GM23338 (cell line): Measurements from ENCODE around the gene FHIT. TPM values are rescaled to one million over a fixed set of nuclear protein-coding genes. Genes with fewer than 3 reads are reported as not detected.

Experiments used
- ATAC-seq: fragments of 200-7000 bp; cut with Tn5 transposase; 3 replicates; pipeline ENCODE4 v1.9.1; 2020
- DNase-seq: peaks from one replicate; pipeline ENCODE4 v3.0.0-alpha.2; 2015; ENCODE audit warnings: low spot score
- H2AFZ ChIP-seq: fragments of 200-600 bp; sonication (generic); 2 replicates; pipeline ENCODE4 v1.8.0; 2016; ENCODE audit warnings: antibody characterized with exemption, mild to moderate bottlenecking, moderate library complexity
- H3F3A ChIP-seq: fragments of 200-600 bp; sonication (generic); replicated peaks from 2 replicates; pipeline ENCODE4 v1.8.0; 2017; ENCODE audit warnings: antibody characterized with exemption, mixed run types, low read depth
- H3K27ac ChIP-seq: fragments of 200-600 bp; sonication (generic); 2 replicates; pipeline ENCODE4 v1.6.1; 2016; ENCODE audit warnings: low read depth
- H3K27me3 ChIP-seq: fragments of 200-600 bp; sonication (generic); 2 replicates; pipeline ENCODE4 v1.8.0; 2016; ENCODE audit warnings: mild to moderate bottlenecking, mixed run types, moderate library complexity; ENCODE audit not compliant: insufficient read depth
- H3K36me3 ChIP-seq: fragments of 200-600 bp; sonication (generic); 2 replicates; pipeline ENCODE4 v1.8.0; 2016; ENCODE audit warnings: mild to moderate bottlenecking; ENCODE audit not compliant: insufficient read depth
- H3K4me1 ChIP-seq: fragments of 200-600 bp; sonication (generic); 2 replicates; pipeline ENCODE4 v1.8.0; 2016; ENCODE audit warnings: mild to moderate bottlenecking, moderate library complexity; ENCODE audit not compliant: insufficient read depth
- H3K4me2 ChIP-seq: fragments of 200-600 bp; sonication (generic); 2 replicates; pipeline ENCODE4 v1.7.1; 2017; ENCODE audit warnings: mixed run types
- H3K4me3 ChIP-seq: fragments of 200-600 bp; sonication (generic); 2 replicates; pipeline ENCODE4 v1.6.1; 2016; ENCODE audit warnings: mixed run types
- H3K79me2 ChIP-seq: fragments of 200-600 bp; sonication (generic); replicated peaks from 2 replicates; pipeline ENCODE4 v1.8.0; 2017; ENCODE audit warnings: mild to moderate bottlenecking; ENCODE audit not compliant: insufficient read depth
- H3K9me2 ChIP-seq: fragments of 200-600 bp; sonication (generic); 2 replicates; pipeline ENCODE4 v1.8.0; 2017; ENCODE audit not compliant: insufficient read depth
- H4K20me1 ChIP-seq: fragments of 200-600 bp; sonication (generic); replicated peaks from 2 replicates; pipeline ENCODE4 v1.8.0; 2017; ENCODE audit warnings: mild to moderate bottlenecking; ENCODE audit not compliant: insufficient read depth
- H3K27ac Mint-ChIP-seq: 2 replicates; pipeline ENCODE4 v1.8.0; 2020; ENCODE audit warnings: inconsistent platforms, mild to moderate bottlenecking, moderate library complexity, mixed read lengths
- H3K27me3 Mint-ChIP-seq: 3 replicates; pipeline ENCODE4 v1.8.0; 2022; ENCODE audit warnings: low read depth, mild to moderate bottlenecking, moderate library complexity, mixed read lengths, inconsistent platforms; ENCODE audit not compliant: insufficient read depth, poor library complexity
- H3K36me3 Mint-ChIP-seq: 3 replicates; pipeline ENCODE4 v1.8.0; 2021; ENCODE audit warnings: low read depth, mild to moderate bottlenecking, inconsistent platforms, moderate library complexity, mixed read lengths
- H3K4me1 Mint-ChIP-seq: 3 replicates; pipeline ENCODE4 v1.8.0; 2020; ENCODE audit warnings: mild to moderate bottlenecking, inconsistent platforms, mixed read lengths
- H3K4me3 Mint-ChIP-seq: 3 replicates; pipeline ENCODE4 v1.8.0; 2021; ENCODE audit warnings: moderate library complexity, mild to moderate bottlenecking, inconsistent platforms, mixed read lengths
- H3K9me3 Mint-ChIP-seq: 3 replicates; pipeline ENCODE4 v1.8.0; 2020; ENCODE audit warnings: moderate library complexity, mild to moderate bottlenecking, inconsistent platforms, mixed read lengths
- CREB1 ChIP-seq: fragments of 250-450 bp; sonication (Bioruptor Pico); IDR thresholded peaks from 2 replicates; pipeline ENCODE4 v1.5.0; 2020; ENCODE audit warnings: low read depth, mild to moderate bottlenecking, moderate library complexity
- CTCF ChIP-seq, 2 experiments: fragments of 200-600 bp in 1 of 2; sonication (generic) in 1 of 2; conservative IDR thresholded peaks; 2 replicates each; pipeline versions ENCODE4 v1.5.1 to v1.6.1; 2016 to 2017; ENCODE audit warnings: antibody characterized with exemption in 2 of 2, low read depth in 2 of 2, mild to moderate bottlenecking in 2 of 2, moderate library complexity in 1 of 2
- EZH2 ChIP-seq: fragments of 200-600 bp; sonication (generic); IDR thresholded peaks from one replicate; pipeline ENCODE4 v1.8.0; 2017; ENCODE audit warnings: antibody characterized with exemption, mild to moderate bottlenecking, low read depth; ENCODE audit not compliant: unreplicated experiment
- EZH2phosphoT487 ChIP-seq: fragments of 200-600 bp; sonication (generic); IDR thresholded peaks from one replicate; pipeline ENCODE4 v1.8.1; 2018; ENCODE audit warnings: antibody characterized with exemption; ENCODE audit not compliant: unreplicated experiment
- JUNB ChIP-seq: IDR thresholded peaks from one replicate; pipeline ENCODE4 v1.6.1; 2016; ENCODE audit warnings: antibody characterized with exemption; ENCODE audit not compliant: unreplicated experiment
- NANOG ChIP-seq: IDR thresholded peaks from 2 replicates; pipeline ENCODE4 v1.6.1; 2016; ENCODE audit warnings: antibody characterized with exemption, borderline replicate concordance
- POLR2AphosphoS5 ChIP-seq: IDR thresholded peaks from 2 replicates; pipeline ENCODE4 v1.6.1; 2016; ENCODE audit warnings: antibody characterized with exemption, low read depth
- STAT1 ChIP-seq: IDR thresholded peaks from one replicate; pipeline ENCODE4 v1.6.1; 2016; ENCODE audit warnings: antibody characterized with exemption; ENCODE audit not compliant: unreplicated experiment
- ZNF114 ChIP-seq: fragments of 250-450 bp; sonication (Bioruptor Pico); IDR thresholded peaks from 2 replicates; pipeline ENCODE4 v1.5.0; 2020; ENCODE audit warnings: mild to moderate bottlenecking, moderate library complexity
- ZNF331 ChIP-seq: fragments of 250-450 bp; sonication (Bioruptor Pico); IDR thresholded peaks from 2 replicates; pipeline ENCODE4 v1.5.0; 2020; ENCODE audit warnings: low read depth, mild to moderate bottlenecking, moderate library complexity
- ZNF462 ChIP-seq: fragments of 250-450 bp; sonication (Bioruptor Pico); IDR thresholded peaks from 2 replicates; pipeline ENCODE4 v1.5.0; 2020; ENCODE audit warnings: mild to moderate bottlenecking, moderate library complexity
- polyA plus RNA-seq: library from polyadenylated mRNA; unstranded; fragments of >200 nt; fragmentation: Nextera tagmentation; extraction: Ambion mirVana; gene quantifications from 2 replicates; pipeline ENCODE4 v1.2.1, GENCODE V29; 2016
- total RNA-seq: library from RNA; depleted of rRNA; stranded (reverse); fragments of >200 nt; shearing (Covaris generic); gene quantifications from 2 replicates; pipeline ENCODE4 v1.2.3, GENCODE V29; 2014
- TF ChIP-seq, protein P1 (sequence below): IDR thresholded peaks from 2 replicates; pipeline ENCODE4 v1.6.1; 2016; ENCODE audit warnings: antibody characterized with exemption
- TF ChIP-seq, protein P2 (sequence below): IDR thresholded peaks from one replicate; pipeline ENCODE4 v1.6.1; 2018; ENCODE audit warnings: antibody characterized with exemption; ENCODE audit not compliant: unreplicated experiment

Gene FHIT
- total and polyA plus RNA-seq, 2 experiments from 2014 or later, result 3.0 to 8.3 TPM

DNA sequence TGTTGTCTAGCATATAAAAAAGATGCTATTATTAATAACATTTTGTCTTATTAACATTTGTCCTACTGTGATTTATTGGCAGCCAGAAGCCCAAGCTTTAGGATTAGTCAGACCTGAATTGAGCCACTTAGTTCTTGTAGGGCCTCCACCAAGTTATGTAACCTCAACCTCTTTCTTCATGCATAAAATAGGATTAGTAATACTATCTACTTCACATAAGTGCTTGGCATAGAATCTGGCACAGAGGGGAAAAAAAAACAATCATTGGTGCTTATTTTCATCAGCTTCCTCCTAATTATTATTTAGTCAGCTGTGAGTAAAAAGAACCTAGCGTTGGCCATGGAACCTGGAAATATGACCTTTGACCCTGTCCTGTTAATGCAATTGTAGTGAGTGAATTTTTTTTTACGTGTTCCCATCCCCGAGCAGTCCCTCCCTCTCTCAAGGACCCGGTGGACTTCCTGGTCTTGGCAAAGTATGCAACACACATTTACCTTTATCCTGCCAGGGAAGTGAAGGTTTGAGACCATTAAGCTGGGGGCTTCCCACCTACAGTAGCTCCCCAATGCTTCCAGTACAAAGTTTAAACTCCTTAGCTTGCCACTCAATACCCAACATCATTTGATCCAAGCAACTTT, 136.8 kb downstream of the FHIT start:
- peaks cover 11% of the 10 kb centered on the region for H3K9me2 ChIP-seq
- no peak overlapping the region for H3K4me2 ChIP-seq
- no peaks in the 10 kb centered on the region for H3K9me3 Mint-ChIP-seq
- no peak for DNase-seq
- H3K4me1 ChIP-seq, result no peaks in the 10 kb centered on the region
- no peaks in the 10 kb centered on the region for H3K4me1 Mint-ChIP-seq
- no peak for ATAC-seq
- TF ChIP-seq ZNF114 (CRISPR knock-in tag) (no peak), NANOG (no peak), POLR2AphosphoS5 (no peak), JUNB (no peak), CREB1 (CRISPR knock-in tag) (no peak), CTCF (conservative IDR thresholded peaks at IDR 0.05; ENCODE audit: low read depth in 2 of 2) (no peak), EZH2 (no peak), STAT1 (no peak), ZNF462 (no peak), EZH2phosphoT487 (no peak), ZNF331 (CRISPR knock-in tag) (no peak)
- TF ChIP-seq, protein P1, sequence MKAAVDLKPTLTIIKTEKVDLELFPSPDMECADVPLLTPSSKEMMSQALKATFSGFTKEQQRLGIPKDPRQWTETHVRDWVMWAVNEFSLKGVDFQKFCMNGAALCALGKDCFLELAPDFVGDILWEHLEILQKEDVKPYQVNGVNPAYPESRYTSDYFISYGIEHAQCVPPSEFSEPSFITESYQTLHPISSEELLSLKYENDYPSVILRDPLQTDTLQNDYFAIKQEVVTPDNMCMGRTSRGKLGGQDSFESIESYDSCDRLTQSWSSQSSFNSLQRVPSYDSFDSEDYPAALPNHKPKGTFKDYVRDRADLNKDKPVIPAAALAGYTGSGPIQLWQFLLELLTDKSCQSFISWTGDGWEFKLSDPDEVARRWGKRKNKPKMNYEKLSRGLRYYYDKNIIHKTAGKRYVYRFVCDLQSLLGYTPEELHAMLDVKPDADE, result no peak
- TF ChIP-seq, protein P2, sequence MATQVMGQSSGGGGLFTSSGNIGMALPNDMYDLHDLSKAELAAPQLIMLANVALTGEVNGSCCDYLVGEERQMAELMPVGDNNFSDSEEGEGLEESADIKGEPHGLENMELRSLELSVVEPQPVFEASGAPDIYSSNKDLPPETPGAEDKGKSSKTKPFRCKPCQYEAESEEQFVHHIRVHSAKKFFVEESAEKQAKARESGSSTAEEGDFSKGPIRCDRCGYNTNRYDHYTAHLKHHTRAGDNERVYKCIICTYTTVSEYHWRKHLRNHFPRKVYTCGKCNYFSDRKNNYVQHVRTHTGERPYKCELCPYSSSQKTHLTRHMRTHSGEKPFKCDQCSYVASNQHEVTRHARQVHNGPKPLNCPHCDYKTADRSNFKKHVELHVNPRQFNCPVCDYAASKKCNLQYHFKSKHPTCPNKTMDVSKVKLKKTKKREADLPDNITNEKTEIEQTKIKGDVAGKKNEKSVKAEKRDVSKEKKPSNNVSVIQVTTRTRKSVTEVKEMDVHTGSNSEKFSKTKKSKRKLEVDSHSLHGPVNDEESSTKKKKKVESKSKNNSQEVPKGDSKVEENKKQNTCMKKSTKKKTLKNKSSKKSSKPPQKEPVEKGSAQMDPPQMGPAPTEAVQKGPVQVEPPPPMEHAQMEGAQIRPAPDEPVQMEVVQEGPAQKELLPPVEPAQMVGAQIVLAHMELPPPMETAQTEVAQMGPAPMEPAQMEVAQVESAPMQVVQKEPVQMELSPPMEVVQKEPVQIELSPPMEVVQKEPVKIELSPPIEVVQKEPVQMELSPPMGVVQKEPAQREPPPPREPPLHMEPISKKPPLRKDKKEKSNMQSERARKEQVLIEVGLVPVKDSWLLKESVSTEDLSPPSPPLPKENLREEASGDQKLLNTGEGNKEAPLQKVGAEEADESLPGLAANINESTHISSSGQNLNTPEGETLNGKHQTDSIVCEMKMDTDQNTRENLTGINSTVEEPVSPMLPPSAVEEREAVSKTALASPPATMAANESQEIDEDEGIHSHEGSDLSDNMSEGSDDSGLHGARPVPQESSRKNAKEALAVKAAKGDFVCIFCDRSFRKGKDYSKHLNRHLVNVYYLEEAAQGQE, result no peak
- no peaks in the 10 kb centered on the region for H3F3A ChIP-seq
- H3K79me2 ChIP-seq, result no peaks in the 10 kb centered on the region
- H4K20me1 ChIP-seq, result no peaks in the 10 kb centered on the region
- H3K4me3 ChIP-seq, result no peak overlapping the region
- no peak overlapping the region for H2AFZ ChIP-seq
- no peaks in the 10 kb centered on the region for H3K27me3 ChIP-seq
- H3K27ac ChIP-seq, result no peak overlapping the region
- peaks cover 2% of the 10 kb centered on the region for H3K27me3 Mint-ChIP-seq
- no peaks in the 10 kb centered on the region; the same call in 1 of the 2 replicates for H3K36me3 ChIP-seq
- H3K4me3 Mint-ChIP-seq, result no peak overlapping the region
- H3K36me3 Mint-ChIP-seq, result no peaks in the 10 kb centered on the region
- H3K27ac Mint-ChIP-seq, result no peak overlapping the region
